Colonic mucosa (tissue), 4 donors: ENCODE data around the gene CRB2. TPM values are rescaled to one million over a fixed set of nuclear protein-coding genes. Genes with fewer than 3 reads are reported as not detected.

Source experiments
- DNase-seq: peaks from one replicate; pipeline ENCODE4 v3.0.0-alpha.2; 2020
- H3K27ac ChIP-seq: fragments of 200-600 bp; one replicate; pipeline ENCODE4 v1.8.0; 2021
- H3K27me3 ChIP-seq: fragments of 200-600 bp; one replicate; pipeline ENCODE4 v1.8.0; 2021
- H3K36me3 ChIP-seq: fragments of 200-600 bp; one replicate; pipeline ENCODE4 v1.8.0; 2021
- H3K4me1 ChIP-seq: fragments of 200-600 bp; one replicate; pipeline ENCODE4 v1.8.0; 2021; ENCODE audit warnings: mild to moderate bottlenecking
- H3K4me3 ChIP-seq: fragments of 200-600 bp; one replicate; pipeline ENCODE4 v1.8.0; 2021
- H3K9ac ChIP-seq, 2 donors: one replicate each; pipeline ENCODE4 v1.7.0; 2013; ENCODE audit warnings: control low read depth in 2 of 2, low read depth in 2 of 2, low read length in 2 of 2
- H3K9me3 ChIP-seq: fragments of 200-600 bp; one replicate; pipeline ENCODE4 v1.8.0; 2021
- CTCF ChIP-seq: fragments of 200-600 bp; IDR thresholded peaks from one replicate; pipeline ENCODE4 v1.8.0; 2022; ENCODE audit warnings: antibody characterized with exemption, mild to moderate bottlenecking
- intact Hi-C: fragments of 100-400 bp; cut with DNase I; formaldehyde crosslinking; loops from one replicate; pipeline ENCODE4 v1.14.1; 2022
- total RNA-seq, 2 donors: library from RNA; stranded (reverse); fragmentation: NEBNext Ultra II Directional in 1 of 2; extraction: Animal tissue kit (Norgen Biotek cat#: 25700) in 1 of 2; gene quantifications; one replicate each; pipeline ENCODE4 v1.2.1, GENCODE V29; 2021
- donor health status: healthy.
- donor health status: DM: no; HTN: no; CAD: no.
- donor health status: DM: no; HTN: no; CAD: no.

CRB2 gene
- total RNA-seq, 2 donors from 2014 or later = 0.69 to 2.4 TPM

GRCh38 chr9:123336959-123337358 lies 19.0 kb upstream of the CRB2 start:
- intact Hi-C loops = no loop called here
- H3K27me3 ChIP-seq = no peaks in the 10 kb centered on the region
- H3K27ac ChIP-seq = no peak overlapping the region
- TF ChIP-seq CTCF = no peak
- DNase-seq = no peak
- no peaks in the 10 kb centered on the region for H3K36me3 ChIP-seq
- H3K9ac ChIP-seq = no peak overlapping the region
- H3K4me1 ChIP-seq = no peaks in the 10 kb centered on the region
- no peak overlapping the region for H3K4me3 ChIP-seq
- no peaks in the 10 kb centered on the region for H3K9me3 ChIP-seq

- no peaks in the 10 kb centered on the region for H3K4me1 ChIP-seq
- no peaks in the 10 kb centered on the region for H3K9me3 ChIP-seq
- H3K4me3 ChIP-seq = no peak overlapping the region
- no peak for TF ChIP-seq CTCF
- no peak overlapping the region for H3K27ac ChIP-seq
- H3K9ac ChIP-seq = no peak overlapping the region
- no peaks in the 10 kb centered on the region for H3K36me3 ChIP-seq
- no peak for DNase-seq
- H3K27me3 ChIP-seq = no peaks in the 10 kb centered on the region
- intact Hi-C loops = no loop called here
Measured at GRCh38 chr9:123337971-123338370, 18.0 kb upstream of the CRB2 start.

GRCh38 chr9:123338710-123339665 lies 17.0 kb upstream of the CRB2 start:
- Histone ChIP-seq H3K4me1 (no peaks in the 10 kb centered on the region), H3K9me3 (no peaks in the 10 kb centered on the region), H3K27ac (peak overlapping the region; percentile 26), H3K9ac (no peak overlapping the region), H3K36me3 (no peaks in the 10 kb centered on the region), H3K27me3 (no peaks in the 10 kb centered on the region), H3K4me3 (peak overlapping the region; percentile 12)
- intact Hi-C loops = no loop called here
- no peak for DNase-seq
- no peak for TF ChIP-seq CTCF

GRCh38 chr9:123339666-123340510 lies 16.1 kb upstream of the CRB2 start:
- H3K36me3 ChIP-seq = no peaks in the 10 kb centered on the region

More at GRCh38 chr9:123339666-123340510, 16.1 kb upstream of the CRB2 start:
- no peak for DNase-seq
- H3K4me1 ChIP-seq = no peaks in the 10 kb centered on the region
- intact Hi-C loops = loop anchor here (10.0 kb wide), 1 partner anchor 115 kb away; no protein-coding TSS in a partner anchor
- no peaks in the 10 kb centered on the region for H3K27me3 ChIP-seq
- H3K27ac ChIP-seq = no peak overlapping the region
- no peak overlapping the region for H3K9ac ChIP-seq
- no peak for TF ChIP-seq CTCF
- peak overlapping the region; percentile 12 for H3K4me3 ChIP-seq
- no peaks in the 10 kb centered on the region for H3K9me3 ChIP-seq
